Osteoblast (primary cell): Measurements from ENCODE around the gene SPINT1. TPM values are rescaled to one million over a fixed set of nuclear protein-coding genes. Genes with fewer than 3 reads are reported as not detected.
A peak's percentile ranks its signal among the peaks of the same experiment; 100 is the strongest.

ENCODE experiments used
- DNase-seq: peaks from one replicate; pipeline ENCODE4 v3.0.0; 2011; ENCODE audit warnings: low spot score, mixed read lengths; ENCODE audit not compliant: insufficient read length; ENCODE audit errors: missing footprints
- H2AFZ ChIP-seq: 2 replicates; pipeline ENCODE4 v1.6.0; 2011; ENCODE audit warnings: mild to moderate bottlenecking, low read length
- H3K27ac ChIP-seq: 2 replicates; pipeline ENCODE4 v1.5.1; 2011; ENCODE audit warnings: mild to moderate bottlenecking, low read depth, low read length, moderate library complexity
- H3K27me3 ChIP-seq: 2 replicates; pipeline ENCODE4 v1.6.0; 2012; ENCODE audit warnings: mild to moderate bottlenecking, control low read depth, inconsistent platforms, low read length, moderate library complexity; ENCODE audit not compliant: insufficient read depth
- H3K36me3 ChIP-seq: 2 replicates; pipeline ENCODE4 v1.5.1; 2011; ENCODE audit warnings: mild to moderate bottlenecking, low read length, control low read depth, moderate library complexity; ENCODE audit not compliant: insufficient read depth
- H3K4me1 ChIP-seq: 2 replicates; pipeline ENCODE4 v1.5.1; 2011; ENCODE audit warnings: mild to moderate bottlenecking, low read length, control low read depth, moderate library complexity; ENCODE audit not compliant: insufficient read depth
- H3K4me2 ChIP-seq: 2 replicates; pipeline ENCODE4 v1.6.0; 2011; ENCODE audit warnings: mild to moderate bottlenecking, low read length; ENCODE audit not compliant: insufficient read depth
- H3K4me3 ChIP-seq: fragments of 200-600 bp; sonication (generic); 3 replicates; pipeline ENCODE4 v1.5.1; 2012; ENCODE audit warnings: mild to moderate bottlenecking, low read length, inconsistent platforms; ENCODE audit not compliant: insufficient read depth
- H3K79me2 ChIP-seq: 2 replicates; pipeline ENCODE4 v1.6.0; 2012; ENCODE audit warnings: mild to moderate bottlenecking, low read length, control low read depth, inconsistent platforms; ENCODE audit not compliant: insufficient read depth
- H3K9me3 ChIP-seq: 2 replicates; pipeline ENCODE4 v1.5.1; 2011; ENCODE audit warnings: low read depth, low read length, control low read depth
- H4K20me1 ChIP-seq: 2 replicates; pipeline ENCODE4 v1.6.0; 2012; ENCODE audit warnings: mild to moderate bottlenecking, low read length, control low read depth; ENCODE audit not compliant: insufficient read depth
- CTCF ChIP-seq: IDR thresholded peaks from 2 replicates; pipeline ENCODE4 v1.5.1; 2011; ENCODE audit warnings: mild to moderate bottlenecking, low read depth, low read length, moderate library complexity; ENCODE audit errors: extremely low read depth
- total RNA-seq: library from RNA; depleted of rRNA; stranded (reverse); fragments of >200 nt; gene quantifications from 2 replicates; pipeline ENCODE4 v1.2.3, GENCODE V29; 2012

The SPINT1 gene
- 0.72 and 0.88 TPM in 2 replicates for total RNA-seq

GRCh38 chr15:40843885-40844695, at the start of gene SPINT1:
TSS of gene SPINT1 (plus strand) at chr15:40844048. CDS start at chr15:40844555, 507 bp downstream.
- Histone ChIP-seq H3K4me2 (peak within 1 kb of the TSS; percentile 77), H3K9me3 (no peaks in the 10 kb centered on the region), H3K79me2 (no peaks in the 10 kb centered on the region), H2AFZ (peak within 1 kb of the TSS; percentile 76), H3K27me3 (peaks cover 37% of the 10 kb centered on the region), H3K27ac (no peak within 1 kb of the TSS), H3K4me3 (peak within 1 kb of the TSS; percentile 59), H3K36me3 (no peaks in the 10 kb centered on the region), H3K4me1 (peaks cover 16% of the 10 kb centered on the region), H4K20me1 (no peaks in the 10 kb centered on the region)
- no peak for TF ChIP-seq CTCF
- DNase-seq: peak; percentile 90

- no peak overlapping the region for H2AFZ ChIP-seq
- no peaks in the 10 kb centered on the region for H3K9me3 ChIP-seq
- H3K27ac ChIP-seq: no peak overlapping the region
- no peaks in the 10 kb centered on the region for H3K27me3 ChIP-seq
- no peak overlapping the region for H3K4me3 ChIP-seq
- H3K4me2 ChIP-seq: no peak overlapping the region
- peaks cover 55% of the 10 kb centered on the region for H3K79me2 ChIP-seq
- DNase-seq: no peak
- H3K4me1 ChIP-seq: peaks cover 11% of the 10 kb centered on the region
- H3K36me3 ChIP-seq: peaks cover 4% of the 10 kb centered on the region
- peaks cover 9% of the 10 kb centered on the region for H4K20me1 ChIP-seq
- no peak for TF ChIP-seq CTCF
These were observed 47.8 kb upstream of the SPINT1 start for GRCh38 chr15:40796041-40796440.

- Histone ChIP-seq H4K20me1 (peaks cover 9% of the 10 kb centered on the region), H3K9me3 (no peaks in the 10 kb centered on the region), H3K27ac (no peak overlapping the region), H3K27me3 (no peaks in the 10 kb centered on the region), H3K36me3 (peaks cover 4% of the 10 kb centered on the region), H3K4me1 (peaks cover 11% of the 10 kb centered on the region), H3K4me2 (no peak overlapping the region), H2AFZ (no peak overlapping the region), H3K4me3 (no peak overlapping the region), H3K79me2 (peaks cover 55% of the 10 kb centered on the region)
- TF ChIP-seq CTCF: no peak
- no peak for DNase-seq
These were observed 47.3 kb upstream of the SPINT1 start for GRCh38 chr15:40796512-40796911.

GRCh38 chr15:40799523-40799922, 44.3 kb upstream of the SPINT1 start:
- Histone ChIP-seq H4K20me1 (peaks cover 5% of the 10 kb centered on the region), H3K27me3 (no peaks in the 10 kb centered on the region), H2AFZ (no peak overlapping the region), H3K36me3 (peaks cover 3% of the 10 kb centered on the region), H3K4me2 (no peak overlapping the region), H3K4me1 (no peaks in the 10 kb centered on the region), H3K4me3 (no peak overlapping the region), H3K27ac (no peak overlapping the region), H3K79me2 (peaks cover 69% of the 10 kb centered on the region), H3K9me3 (no peaks in the 10 kb centered on the region)
- DNase-seq: no peak
- TF ChIP-seq CTCF: no peak
